Transverse colon (tissue), 4 donors: ENCODE results near the gene POLR3K.

Experiments
- CTCF ChIP-seq, 5 experiments: fragments of 200-600 bp in 3 of 5; fragments of 450-650 bp in 2 of 5; sonication (generic) in 3 of 5; IDR thresholded peaks; 1 replicate in 2 of 5; 2 replicates in 3 of 5; pipeline ENCODE4 v1.5.1; 2016 to 2017; ENCODE audit warnings: antibody characterized with exemption in 5 of 5, inconsistent platforms in 3 of 5, mild to moderate bottlenecking in 2 of 5, moderate library complexity in 1 of 5
- EP300 ChIP-seq: sonication (generic); formaldehyde crosslinking; IDR thresholded peaks from one replicate; pipeline ENCODE4 v1.6.1; 2017; ENCODE audit warnings: antibody characterized with exemption, low read depth
- POLR2A ChIP-seq: fragments of 450-650 bp; IDR thresholded peaks from one replicate; pipeline ENCODE4 v1.6.1; 2016; ENCODE audit warnings: antibody characterized with exemption, mild to moderate bottlenecking, moderate library complexity
- POLR2AphosphoS5 ChIP-seq, 3 donors: sonication (generic); formaldehyde crosslinking; IDR thresholded peaks; one replicate each; pipeline ENCODE4 v1.6.1; 2016; ENCODE audit warnings: antibody characterized with exemption in 3 of 3

- TF ChIP-seq POLR2A: no peak
- no peak for TF ChIP-seq CTCF (IDR thresholded peaks at IDR 0.05)
- TF ChIP-seq EP300: no peak
- no peak for TF ChIP-seq POLR2AphosphoS5 (IDR thresholded peaks at IDR 0.05)
Measured at GRCh38 chr16:102060-102855, 48.9 kb upstream of the POLR3K start.
